GM21737 (cell line): ENCODE data around the gene MCTP1.
"Not testable (repeated sequence)": the region's sequence is repeated elsewhere in the genome, so short reads cannot be mapped to it uniquely, and the experiment has no call there.

ENCODE experiments used
- ATAC-seq: cut with Tn5 transposase; IDR thresholded peaks from one replicate; pipeline ENCODE4 v1.9.1; 2021; ENCODE audit warnings: mild to moderate bottlenecking, moderate library complexity; ENCODE audit not compliant: unreplicated experiment

Gene MCTP1

DNA sequence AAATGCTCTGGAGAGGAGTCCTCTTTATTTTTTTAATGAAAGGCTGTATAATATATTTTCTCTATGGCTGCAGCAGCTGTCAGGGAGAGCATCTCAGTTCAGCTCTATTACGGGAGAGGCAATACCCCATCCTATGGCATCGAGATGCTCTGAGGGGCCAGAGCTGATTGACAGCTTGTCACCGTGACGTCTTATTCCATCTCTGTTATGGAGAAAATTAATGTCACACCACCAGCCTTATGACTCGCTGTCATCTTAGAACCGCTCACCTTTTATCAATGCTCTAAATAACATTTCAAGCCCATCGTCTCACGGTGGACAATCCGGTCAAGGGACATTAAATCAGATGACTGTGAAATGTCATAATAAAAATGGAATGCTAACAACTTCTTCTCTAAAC lies 392.9 kb downstream of the MCTP1 start:
- no peak for ATAC-seq

- no peak for ATAC-seq
These were observed 393.3 kb downstream of the MCTP1 start for GRCh38 chr5:94891565-94891964.

DNA sequence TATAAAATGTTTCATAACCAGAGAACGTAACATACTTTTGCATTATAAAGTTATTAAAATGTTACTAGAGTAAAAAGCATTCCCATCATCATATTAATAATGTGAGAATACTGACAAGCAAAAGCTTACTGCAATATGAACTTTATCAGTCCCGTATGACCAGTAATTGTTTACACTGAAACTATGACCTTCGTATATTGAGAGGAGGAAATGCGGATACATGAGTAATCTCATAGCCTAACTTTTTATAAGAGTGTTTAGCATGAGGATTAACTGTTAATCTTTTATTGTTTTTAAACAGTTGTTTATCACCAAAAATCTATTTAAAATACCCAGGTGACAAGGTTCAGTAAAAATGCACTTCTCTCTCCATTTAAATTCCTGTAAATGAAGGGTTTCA lies 394.0 kb downstream of the MCTP1 start:
- no peak for ATAC-seq

- ATAC-seq = no peak
These were observed 396.2 kb downstream of the MCTP1 start for GRCh38 chr5:94888674-94889073.

GRCh38 chr5:94885931-94886330 lies 399.0 kb downstream of the MCTP1 start:
- no peak for ATAC-seq

GRCh38 chr5:94884311-94884710 lies 400.6 kb downstream of the MCTP1 start:
- no peak for ATAC-seq

- ATAC-seq = no peak
These were observed 412.4 kb downstream of the MCTP1 start for GRCh38 chr5:94872526-94872925.

DNA sequence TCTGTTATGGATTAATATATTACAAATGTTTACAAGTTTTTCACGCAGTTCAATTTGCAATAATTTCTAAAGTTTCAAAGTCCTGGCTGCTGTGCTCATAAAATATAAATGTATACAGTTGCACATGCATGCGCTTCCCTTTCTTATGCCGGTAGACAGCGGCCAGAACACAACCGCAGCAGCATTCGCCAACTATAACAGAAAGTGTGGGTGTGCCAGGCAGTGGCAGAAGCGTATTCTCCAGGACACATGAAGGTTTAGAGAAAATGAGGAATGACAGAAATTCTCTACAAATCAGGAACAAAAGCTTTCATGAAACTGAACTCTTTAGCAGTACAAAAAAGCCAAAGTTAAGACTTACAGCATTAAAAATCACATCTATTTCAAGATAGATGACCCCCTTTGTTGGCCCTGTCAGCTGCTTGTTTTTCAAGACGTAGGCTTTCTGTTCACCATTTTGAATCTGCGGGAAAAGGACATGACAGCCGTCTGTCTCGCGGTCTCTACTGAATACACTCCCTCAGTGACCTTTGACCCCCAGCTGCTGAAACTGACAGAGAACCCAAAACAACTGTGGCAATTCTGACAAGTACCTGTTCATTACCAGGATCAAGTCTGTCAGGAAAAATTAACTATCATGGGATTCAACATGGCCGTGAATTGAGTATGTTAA lies 414.2 kb downstream of the MCTP1 start:
- no peak for ATAC-seq

GRCh38 chr5:94869921-94870320 lies 415.0 kb downstream of the MCTP1 start:
- no peak for ATAC-seq

DNA sequence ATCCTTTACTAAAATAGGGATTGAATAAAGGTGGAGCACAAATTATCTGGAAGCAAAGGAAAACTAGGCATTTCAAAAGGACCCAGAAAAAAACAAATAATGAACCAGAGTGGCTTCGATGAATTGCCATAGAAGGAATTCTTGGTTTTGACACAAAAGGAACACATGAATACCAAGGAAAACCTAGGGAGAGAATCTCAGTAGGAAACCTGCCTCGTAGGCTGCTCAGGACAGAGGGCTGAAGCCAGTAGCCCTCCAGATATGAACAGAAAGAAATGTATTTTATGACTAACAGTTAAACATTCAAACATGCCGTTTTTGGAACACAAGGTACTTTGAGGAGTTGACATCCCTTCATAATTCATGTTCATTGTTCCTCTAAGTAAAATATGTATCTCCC lies 420.9 kb downstream of the MCTP1 start:
- ATAC-seq = no peak

DNA sequence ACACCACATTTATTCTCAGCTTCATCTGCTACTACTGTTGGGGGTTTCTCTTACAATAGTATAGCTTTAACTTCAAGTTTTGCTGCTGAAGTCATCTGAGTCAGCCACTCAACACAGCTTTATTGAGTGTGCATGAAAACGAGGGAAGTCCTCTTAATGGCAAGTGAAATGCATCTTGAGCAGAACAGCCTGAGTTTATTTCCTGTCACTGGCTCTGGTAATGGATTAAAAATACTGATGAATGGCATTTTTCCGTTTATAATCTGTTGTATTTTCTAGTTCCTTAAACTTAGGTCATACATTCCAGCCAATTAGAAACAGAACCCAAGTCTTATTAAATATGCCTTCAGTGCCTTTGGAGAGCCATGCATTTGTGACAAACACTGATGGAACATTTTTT lies 427.8 kb downstream of the MCTP1 start:
- ATAC-seq = no peak

GRCh38 chr5:94856257-94856800 lies 428.6 kb downstream of the MCTP1 start:
- no peak for ATAC-seq

DNA sequence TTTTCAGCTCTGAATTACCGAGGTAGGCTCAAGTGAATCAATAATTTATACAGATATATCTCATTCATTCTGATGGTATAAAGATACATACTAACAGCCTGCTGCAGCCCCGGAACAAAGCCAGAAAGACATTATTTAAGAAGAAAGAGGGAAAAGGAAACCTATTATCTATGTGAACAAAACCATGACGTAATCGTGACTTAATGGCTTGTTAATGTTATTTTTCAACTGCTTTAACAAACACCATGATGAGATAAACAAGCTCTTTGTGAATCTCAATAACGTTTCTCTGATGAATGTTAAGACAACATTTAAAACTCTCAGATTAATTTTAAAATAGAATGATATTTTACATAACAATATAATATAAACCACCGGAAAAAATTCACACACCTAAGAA lies 429.4 kb downstream of the MCTP1 start:
- no peak for ATAC-seq

DNA sequence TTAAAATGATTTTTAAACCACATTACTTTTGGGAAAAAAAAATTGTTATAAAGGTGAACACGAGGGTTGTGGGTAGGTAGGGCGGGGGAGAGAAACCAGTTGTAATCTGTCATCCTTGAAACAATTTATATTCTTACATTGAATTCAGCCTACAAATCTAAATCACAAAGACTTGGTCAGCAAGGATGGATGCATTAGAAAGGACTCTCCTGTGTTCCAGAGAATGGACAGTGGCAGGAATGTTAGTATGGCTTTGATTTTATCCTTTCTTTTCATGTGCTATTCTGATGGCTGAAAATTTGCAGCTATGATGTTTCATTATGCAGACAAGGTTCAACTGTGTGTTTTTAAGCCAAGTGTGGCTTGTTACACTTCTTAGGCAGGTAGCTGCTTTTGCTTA lies 431.8 kb downstream of the MCTP1 start:
- ATAC-seq = no peak

DNA sequence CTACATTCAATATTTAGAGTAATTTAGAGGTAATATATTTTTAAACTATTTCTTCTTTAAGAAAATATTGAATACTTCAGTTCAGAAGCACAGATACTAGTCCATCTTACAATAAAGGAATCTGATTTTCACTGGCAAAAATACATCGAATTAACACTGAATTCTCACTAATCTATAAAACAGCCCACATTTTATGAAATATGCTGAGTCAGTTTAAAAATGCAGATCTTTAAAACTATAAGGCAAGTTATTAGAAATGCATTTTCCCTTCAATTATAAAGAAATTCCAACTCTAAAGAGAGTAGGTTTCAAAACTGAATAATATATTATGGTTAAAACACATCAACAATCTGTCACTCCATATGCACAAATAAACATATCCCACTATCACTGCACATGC lies 433.9 kb downstream of the MCTP1 start:
- ATAC-seq = no peak

DNA sequence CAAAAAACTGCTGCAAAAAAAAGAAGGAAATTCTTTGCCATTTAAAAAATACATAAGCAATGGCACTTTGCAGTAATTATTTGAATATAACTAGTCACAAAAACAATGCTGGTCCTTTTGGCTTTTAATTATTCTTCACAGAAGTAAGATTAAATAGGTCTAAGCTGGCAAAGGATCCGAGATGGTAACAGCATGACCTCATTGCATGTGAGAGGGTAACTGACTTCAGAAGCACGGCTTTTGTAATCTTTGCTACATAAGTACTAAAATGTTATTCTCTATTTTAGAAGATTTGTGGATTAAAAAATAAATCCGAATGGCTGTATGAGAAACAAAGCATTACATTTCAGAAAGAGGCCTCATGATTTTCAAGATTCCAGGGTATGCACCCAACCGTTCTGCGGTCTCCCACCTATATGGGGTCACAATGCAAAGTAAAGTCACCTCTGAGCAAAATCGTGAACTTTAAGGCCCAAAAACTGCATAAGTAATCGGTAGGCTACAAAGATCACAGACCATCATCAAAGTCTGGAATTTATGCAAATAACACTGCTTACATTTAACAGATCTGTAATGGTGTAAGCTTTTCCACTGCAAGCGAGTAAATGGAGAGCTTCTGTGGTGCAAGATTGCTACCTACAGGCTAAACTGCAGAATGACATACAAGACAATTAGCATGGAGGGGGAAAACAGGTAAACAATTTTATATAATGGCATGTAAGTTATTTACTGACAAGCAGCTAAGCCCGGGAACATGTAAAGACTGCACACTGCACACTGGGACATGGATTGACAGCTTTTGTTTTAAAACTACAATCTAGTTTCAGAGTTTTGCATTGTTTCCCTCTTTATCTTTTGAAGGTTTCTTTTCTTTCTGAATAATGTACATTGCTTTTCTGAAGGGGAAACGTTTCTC lies 434.8 kb downstream of the MCTP1 start:
- ATAC-seq = peak; percentile 88

- ATAC-seq = no peak
These were observed 435.6 kb downstream of the MCTP1 start for GRCh38 chr5:94849324-94849723.

GRCh38 chr5:94847726-94848125 lies 437.2 kb downstream of the MCTP1 start:
- ATAC-seq = no peak

DNA sequence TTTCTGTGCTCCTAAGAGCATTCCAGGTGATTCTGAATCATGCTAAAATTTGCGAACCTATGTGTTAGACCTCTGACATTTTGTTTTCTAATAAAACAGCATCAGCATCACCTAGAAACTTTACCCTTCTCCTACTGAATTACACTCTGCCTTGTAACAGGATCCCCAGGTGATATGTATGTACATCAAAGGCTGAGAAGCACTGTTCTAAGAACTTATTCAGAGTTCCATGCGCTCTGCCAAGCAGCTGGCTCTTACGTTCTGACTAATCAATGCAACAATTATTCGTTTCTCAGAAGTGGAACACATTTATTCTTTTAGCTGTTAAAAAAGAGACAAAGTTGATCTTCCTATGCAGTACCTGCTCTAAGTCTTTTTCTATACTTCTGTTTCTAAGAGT lies 437.9 kb downstream of the MCTP1 start:
- ATAC-seq = no peak

- ATAC-seq = not testable (repeated sequence)
These were observed 439.2 kb downstream of the MCTP1 start for GRCh38 chr5:94845696-94846095.

- ATAC-seq = no peak
These were observed 443.1 kb downstream of the MCTP1 start for GRCh38 chr5:94841598-94842322.
